Measurements from ENCODE around the gene MYPOP. TPM values are rescaled to one million over a fixed set of nuclear protein-coding genes. Genes with fewer than 3 reads are reported as not detected.

The MYPOP gene
- total RNA-seq, 4 donors from 2014 or later, result 3.6 to 9.0 (median 5.5) TPM

- TF ChIP-seq, protein P1, sequence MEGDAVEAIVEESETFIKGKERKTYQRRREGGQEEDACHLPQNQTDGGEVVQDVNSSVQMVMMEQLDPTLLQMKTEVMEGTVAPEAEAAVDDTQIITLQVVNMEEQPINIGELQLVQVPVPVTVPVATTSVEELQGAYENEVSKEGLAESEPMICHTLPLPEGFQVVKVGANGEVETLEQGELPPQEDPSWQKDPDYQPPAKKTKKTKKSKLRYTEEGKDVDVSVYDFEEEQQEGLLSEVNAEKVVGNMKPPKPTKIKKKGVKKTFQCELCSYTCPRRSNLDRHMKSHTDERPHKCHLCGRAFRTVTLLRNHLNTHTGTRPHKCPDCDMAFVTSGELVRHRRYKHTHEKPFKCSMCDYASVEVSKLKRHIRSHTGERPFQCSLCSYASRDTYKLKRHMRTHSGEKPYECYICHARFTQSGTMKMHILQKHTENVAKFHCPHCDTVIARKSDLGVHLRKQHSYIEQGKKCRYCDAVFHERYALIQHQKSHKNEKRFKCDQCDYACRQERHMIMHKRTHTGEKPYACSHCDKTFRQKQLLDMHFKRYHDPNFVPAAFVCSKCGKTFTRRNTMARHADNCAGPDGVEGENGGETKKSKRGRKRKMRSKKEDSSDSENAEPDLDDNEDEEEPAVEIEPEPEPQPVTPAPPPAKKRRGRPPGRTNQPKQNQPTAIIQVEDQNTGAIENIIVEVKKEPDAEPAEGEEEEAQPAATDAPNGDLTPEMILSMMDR (IDR thresholded peaks at IDR 0.05), result no peak
- no peak for TF ChIP-seq POLR2A (IDR thresholded peaks at IDR 0.05)
- TF ChIP-seq EP300 (IDR thresholded peaks at IDR 0.05), result no peak
- DNase-seq (ENCODE audit: low spot score in 2 of 2), result peak in 1 of 2 donors; percentile 14
- H3K36me3 ChIP-seq, result peaks cover 0 to 6% (median 0%) of the 10 kb centered on the region in 3 donors
- H3K9me3 ChIP-seq, result no peaks in the 10 kb centered on the region
- peak overlapping the region; percentile 45 to 86 (median 60) for H3K27ac ChIP-seq
- peak overlapping the region in 2 of 4 donors; percentile 15 to 44 for H3K4me3 ChIP-seq
- 6 to 7% methylated on average over 29 to 38 of the region's 41 CpGs for WGBS, 2 donors
- peaks cover 0 to 17% (median 6%) of the 10 kb centered on the region in 4 donors for H3K4me1 ChIP-seq
- no peaks in the 10 kb centered on the region for H3K27me3 ChIP-seq
Observed at GRCh38 chr19:45876411-45877197, 25.8 kb downstream of the MYPOP start.

GRCh38 chr19:45876161-45876410 is 26.3 kb downstream of the MYPOP start:
- DNase-seq (ENCODE audit: low spot score in 2 of 2), result no peak
- Histone ChIP-seq H3K9me3 (no peaks in the 10 kb centered on the region), H3K27me3 (no peaks in the 10 kb centered on the region), H3K4me1 (peaks cover 0 to 17% (median 6%) of the 10 kb centered on the region in 4 donors), H3K4me3 (peak overlapping the region in 1 of 4 donors; percentile 44), H3K27ac (peak overlapping the region in 2 of 4 donors; percentile 70 to 86), H3K36me3 (peaks cover 0 to 3% (median 0%) of the 10 kb centered on the region in 3 donors)
- 51 to 55% methylated on average over 4 of the region's 4 CpGs for WGBS, 2 donors
- TF ChIP-seq POLR2A (IDR thresholded peaks at IDR 0.05) (no peak), EP300 (IDR thresholded peaks at IDR 0.05) (no peak)
- TF ChIP-seq, protein P1 (IDR thresholded peaks at IDR 0.05), result no peak

DNA sequence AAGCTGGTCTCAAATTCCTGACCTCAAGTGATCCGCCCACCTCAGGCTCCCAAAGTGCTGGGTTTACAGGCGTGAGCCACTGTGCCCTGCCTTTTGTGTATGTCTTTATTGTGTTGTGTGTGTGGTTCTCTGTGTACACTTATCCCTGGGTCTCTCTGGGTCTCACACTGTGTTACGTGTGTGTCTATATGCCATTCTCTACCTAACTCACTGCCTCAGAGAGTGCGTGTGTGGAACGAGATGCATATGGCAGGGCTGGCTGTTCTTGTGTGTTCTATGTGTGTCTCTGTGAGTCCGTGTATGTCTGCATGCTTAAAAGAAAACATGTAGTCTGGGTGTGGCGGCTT is 27.8 kb downstream of the MYPOP start:
- no peaks in the 10 kb centered on the region for H3K9me3 ChIP-seq
- DNase-seq (ENCODE audit: low spot score in 2 of 2), result no peak
- no peak overlapping the region for H3K27ac ChIP-seq
- no peaks in the 10 kb centered on the region for H3K27me3 ChIP-seq
- no peaks in the 10 kb centered on the region for H3K36me3 ChIP-seq
- H3K4me3 ChIP-seq, result no peak overlapping the region
- WGBS, 2 donors, result 76 to 78% methylated on average over 7 of the region's 7 CpGs
- peaks cover 0 to 17% (median 6%) of the 10 kb centered on the region in 4 donors for H3K4me1 ChIP-seq
- TF ChIP-seq, protein P1 (IDR thresholded peaks at IDR 0.05), result no peak
- no peak for TF ChIP-seq EP300 (IDR thresholded peaks at IDR 0.05)
- TF ChIP-seq POLR2A (IDR thresholded peaks at IDR 0.05), result no peak

- H3K27me3 ChIP-seq, result no peaks in the 10 kb centered on the region
- 82 to 90% methylated on average over 6 to 7 of the region's 7 CpGs for WGBS, 2 donors
- DNase-seq (ENCODE audit: low spot score in 2 of 2), result no peak
- H3K27ac ChIP-seq, result no peak overlapping the region
- H3K36me3 ChIP-seq, result no peaks in the 10 kb centered on the region
- peaks cover 0 to 17% (median 6%) of the 10 kb centered on the region in 4 donors for H3K4me1 ChIP-seq
- no peaks in the 10 kb centered on the region for H3K9me3 ChIP-seq
- TF ChIP-seq EP300 (IDR thresholded peaks at IDR 0.05) (no peak), POLR2A (IDR thresholded peaks at IDR 0.05) (no peak)
- TF ChIP-seq, protein P1 (IDR thresholded peaks at IDR 0.05), result no peak
- no peak overlapping the region for H3K4me3 ChIP-seq
Observed at GRCh38 chr19:45873219-45873772, 29.1 kb downstream of the MYPOP start.

Data from tibial nerve (tissue), 4 donors.